RWPE2 (cell line): ENCODE measurements around the gene CNNM2.

Experiments
- ATAC-seq: fragments of 200-7000 bp; cut with Tn5 transposase; 3 replicates; pipeline ENCODE4 v1.9.1; 2021; ENCODE audit warnings: low read depth
- DNase-seq: peaks from one replicate; pipeline ENCODE4 v3.0.0-alpha.2; 2020; ENCODE audit warnings: low spot score
- H3K27ac ChIP-seq: fragments of 450-650 bp; 2 replicates; pipeline ENCODE4 v1.5.1; 2017; ENCODE audit warnings: mild to moderate bottlenecking; ENCODE audit not compliant: poor library complexity, severe bottlenecking
- H3K27me3 ChIP-seq: fragments of 250-450 bp; sonication (Bioruptor Pico); 2 replicates; pipeline ENCODE4 v1.5.1; 2021; ENCODE audit warnings: mild to moderate bottlenecking, moderate library complexity; ENCODE audit not compliant: insufficient read depth, poor library complexity, severe bottlenecking
- H3K36me3 ChIP-seq: fragments of 250-450 bp; sonication (Bioruptor Pico); 2 replicates; pipeline ENCODE4 v1.5.1; 2020; ENCODE audit warnings: low read depth, mild to moderate bottlenecking, moderate library complexity
- H3K4me1 ChIP-seq: fragments of 250-450 bp; sonication (Bioruptor Pico); 2 replicates; pipeline ENCODE4 v1.5.1; 2021; ENCODE audit warnings: mild to moderate bottlenecking, moderate library complexity; ENCODE audit not compliant: insufficient read depth, poor library complexity, severe bottlenecking
- H3K4me3 ChIP-seq: fragments of 250-450 bp; sonication (Bioruptor Pico); 2 replicates; pipeline ENCODE4 v1.5.1; 2021; ENCODE audit warnings: mild to moderate bottlenecking, moderate library complexity; ENCODE audit not compliant: severe bottlenecking
- H3K9me3 ChIP-seq: fragments of 250-450 bp; sonication (Bioruptor Pico); 2 replicates; pipeline ENCODE4 v1.5.1; 2021; ENCODE audit warnings: mild to moderate bottlenecking, moderate library complexity; ENCODE audit not compliant: severe bottlenecking
- CTCF ChIP-seq: fragments of 450-650 bp; IDR thresholded peaks from one replicate; pipeline ENCODE4 v1.5.1; 2017; ENCODE audit warnings: mild to moderate bottlenecking, moderate library complexity; ENCODE audit not compliant: poor library complexity, severe bottlenecking

The CNNM2 gene

GRCh38 chr10:102984086-102984485 lies 66.0 kb downstream of the CNNM2 start:
- Histone ChIP-seq H3K36me3 (no peaks in the 10 kb centered on the region), H3K4me3 (no peak overlapping the region), H3K9me3 (no peaks in the 10 kb centered on the region), H3K4me1 (no peaks in the 10 kb centered on the region), H3K27me3 (no peaks in the 10 kb centered on the region), H3K27ac (no peak overlapping the region)
- ATAC-seq (no peak), DNase-seq (no peak)
- TF ChIP-seq CTCF: no peak

- H3K4me3 ChIP-seq: no peak overlapping the region
- H3K36me3 ChIP-seq: no peaks in the 10 kb centered on the region
- no peaks in the 10 kb centered on the region for H3K4me1 ChIP-seq
- no peak overlapping the region for H3K27ac ChIP-seq
- DNase-seq: no peak
- TF ChIP-seq CTCF: no peak
- no peaks in the 10 kb centered on the region for H3K27me3 ChIP-seq
- no peaks in the 10 kb centered on the region for H3K9me3 ChIP-seq
- no peak for ATAC-seq
Observed at GRCh38 chr10:102985811-102986210, 67.7 kb downstream of the CNNM2 start.

- peak; percentile 86 for ATAC-seq
- Histone ChIP-seq H3K9me3 (no peaks in the 10 kb centered on the region), H3K27me3 (no peaks in the 10 kb centered on the region), H3K27ac (no peak overlapping the region), H3K4me1 (no peaks in the 10 kb centered on the region), H3K4me3 (no peak overlapping the region), H3K36me3 (no peaks in the 10 kb centered on the region)
- no peak for TF ChIP-seq CTCF
- DNase-seq: no peak
Observed at GRCh38 chr10:102988404-102989314, 70.6 kb downstream of the CNNM2 start.

GRCh38 chr10:102994531-102995295 lies 76.6 kb downstream of the CNNM2 start:
- H3K4me1 ChIP-seq: no peaks in the 10 kb centered on the region
- no peak for TF ChIP-seq CTCF
- no peak overlapping the region for H3K27ac ChIP-seq
- no peak; the same call in 1 of the 3 replicates for ATAC-seq
- no peaks in the 10 kb centered on the region for H3K36me3 ChIP-seq
- no peak for DNase-seq
- no peaks in the 10 kb centered on the region for H3K9me3 ChIP-seq
- no peaks in the 10 kb centered on the region for H3K27me3 ChIP-seq
- H3K4me3 ChIP-seq: no peak overlapping the region
